Measurements from ENCODE around the gene ADGRD2. TPM values are rescaled to one million over a fixed set of nuclear protein-coding genes. Genes with fewer than 3 reads are reported as not detected.

ADGRD2 gene
- total RNA-seq, 1 experiment from 2014 or later: not detected

GRCh38 chr9:124469011-124469832, 19.0 kb downstream of the ADGRD2 start:
- H4K20me1 ChIP-seq (ENCODE audit: insufficient read depth): no peaks in the 10 kb centered on the region
- H3K79me2 ChIP-seq (ENCODE audit: insufficient read depth, low read length): no peaks in the 10 kb centered on the region
- DNase-seq (ENCODE audit: low read depth, low spot score) (no peak), ATAC-seq (no peak)
- no peaks in the 10 kb centered on the region for H3K27me3 ChIP-seq (ENCODE audit: insufficient read depth, low read length)
- no peak overlapping the region for H3K4me3 ChIP-seq (replicated peaks in 1 of 2; ENCODE audit: low read depth in 1 of 2, low read length in 2 of 2)
- no peaks in the 10 kb centered on the region for H3K9me2 ChIP-seq (ENCODE audit: insufficient read depth)
- intact Hi-C loops (cut with micrococcal nuclease): no loop called here
- no peak overlapping the region for H3K9ac ChIP-seq (ENCODE audit: low read length)
- H3K27ac ChIP-seq (ENCODE audit: low read depth, low read length): no peak overlapping the region
- no peak overlapping the region for H2AFZ ChIP-seq (ENCODE audit: low read depth, low read length, poor library complexity, severe bottlenecking)
- H3K36me3 ChIP-seq (ENCODE audit: control insufficient read depth in 1 of 2, insufficient read depth in 2 of 2, low read length in 2 of 2): no peaks in the 10 kb centered on the region
- RAD21 ChIA-PET (ENCODE audit: low non-redundant PET in 1 of 2, low total read pairs in 2 of 2, uncharacterized antibody in 2 of 2, unreplicated experiment in 2 of 2): no interaction called here
- CTCF ChIA-PET: no interaction called here
- no peak overlapping the region for H3K4me2 ChIP-seq (ENCODE audit: low read length)
- no TSS peak for BruUV-seq (replicated peaks)
- TF ChIP-seq CEBPB (IDR thresholded peaks at IDR 0.05; ENCODE audit: low read depth): no peak
- TF ChIP-seq SP1 (IDR thresholded peaks at IDR 0.05; ENCODE audit: low read depth): no peak
- TF ChIP-seq ZBTB33 (IDR thresholded peaks at IDR 0.05; ENCODE audit: extremely low read depth, insufficient replicate concordance, low read length): no peak
- no peak for TF ChIP-seq EZH2 (IDR thresholded peaks at IDR 0.05)
- TF ChIP-seq CBX3 (IDR thresholded peaks at IDR 0.05; ENCODE audit: low read depth): no peak
- TF ChIP-seq MAX (IDR thresholded peaks at IDR 0.05): no peak
- no peak for TF ChIP-seq JUND (IDR thresholded peaks at IDR 0.05)
- TF ChIP-seq RAD21 (IDR thresholded peaks at IDR 0.05; ENCODE audit: low read depth): no peak
- TF ChIP-seq EZH2phosphoT487 (IDR thresholded peaks at IDR 0.05; ENCODE audit: borderline replicate concordance): no peak
- no peak for TF ChIP-seq YY1 (IDR thresholded peaks at IDR 0.05; ENCODE audit: extremely low read depth, insufficient replicate concordance, low read depth, low read length)
- TF ChIP-seq EGR1 (IDR thresholded peaks at IDR 0.05; ENCODE audit: low read depth): no peak
- TF ChIP-seq POLR2A (IDR thresholded peaks at IDR 0.05; ENCODE audit: borderline replicate concordance, extremely low read depth, insufficient read depth, insufficient read length): no peak
- TF ChIP-seq REST (IDR thresholded peaks at IDR 0.05; ENCODE audit: low read depth): no peak
- TF ChIP-seq SRF (IDR thresholded peaks at IDR 0.05; ENCODE audit: low read depth): no peak
- TF ChIP-seq ATF3 (IDR thresholded peaks at IDR 0.05): no peak
- POLR2A ChIA-PET: no interaction called here
- peaks cover 0 to 3% of the 10 kb centered on the region in 2 experiments; a peak in 1 of 4 replicates for H3K4me1 ChIP-seq (ENCODE audit: control insufficient read depth in 1 of 2, insufficient read depth in 2 of 2, low read length in 2 of 2)
- H3K9me3 ChIP-seq (ENCODE audit: control insufficient read depth in 1 of 2, insufficient read depth in 1 of 2, low read depth in 1 of 2, low read length in 2 of 2): no peaks in the 10 kb centered on the region

All from HCT116 (cell line).